Neutrophil (primary cell): ENCODE results near the gene FOXN3.

Source experiments
- H3K27ac ChIP-seq: fragments of 200-600 bp; sonication (generic); 2 replicates; pipeline ENCODE4 v1.5.1; 2016; ENCODE audit warnings: mild to moderate bottlenecking, moderate library complexity
- H3K27me3 ChIP-seq: fragments of 200-600 bp; sonication (generic); 2 replicates; pipeline ENCODE4 v1.6.0; 2016; ENCODE audit warnings: mild to moderate bottlenecking
- H3K36me3 ChIP-seq: fragments of 200-600 bp; sonication (generic); 2 replicates; pipeline ENCODE4 v1.5.1; 2017
- H3K4me1 ChIP-seq, 2 experiments: fragments of 200-600 bp in 1 of 2; sonication (generic) in 1 of 2; 1 replicate in 1 of 2; 2 replicates in 1 of 2; pipeline versions ENCODE4 v1.5.1 to v1.6.1; 2013 to 2016; ENCODE audit warnings: low read depth in 1 of 2, low read length in 1 of 2, mild to moderate bottlenecking in 1 of 2, moderate library complexity in 1 of 2; ENCODE audit not compliant: control insufficient read depth in 1 of 2, insufficient read depth in 1 of 2
- H3K4me3 ChIP-seq, 2 experiments: fragments of 200-600 bp in 1 of 2; sonication (generic) in 1 of 2; 1 replicate in 1 of 2; 2 replicates in 1 of 2; pipeline ENCODE4 v1.5.1; 2013 to 2016; ENCODE audit warnings: low read depth in 1 of 2, low read length in 1 of 2, mild to moderate bottlenecking in 1 of 2, moderate library complexity in 1 of 2
- H3K9me3 ChIP-seq: fragments of 200-600 bp; sonication (generic); 2 replicates; pipeline ENCODE4 v1.5.1; 2016
- TF ChIP-seq, protein P1 (sequence below): fragments of 200-600 bp; sonication (generic); IDR thresholded peaks from 2 replicates; pipeline ENCODE4 v1.5.1; 2016; ENCODE audit warnings: antibody characterized with exemption

The FOXN3 gene

GRCh38 chr14:89110110-89110509 lies 306.9 kb downstream of the FOXN3 start:
- Histone ChIP-seq H3K9me3 (no peaks in the 10 kb centered on the region), H3K27me3 (no peaks in the 10 kb centered on the region), H3K4me3 (no peak overlapping the region), H3K4me1 (no peaks in the 10 kb centered on the region), H3K36me3 (no peaks in the 10 kb centered on the region), H3K27ac (no peak overlapping the region)
- TF ChIP-seq, protein P1, sequence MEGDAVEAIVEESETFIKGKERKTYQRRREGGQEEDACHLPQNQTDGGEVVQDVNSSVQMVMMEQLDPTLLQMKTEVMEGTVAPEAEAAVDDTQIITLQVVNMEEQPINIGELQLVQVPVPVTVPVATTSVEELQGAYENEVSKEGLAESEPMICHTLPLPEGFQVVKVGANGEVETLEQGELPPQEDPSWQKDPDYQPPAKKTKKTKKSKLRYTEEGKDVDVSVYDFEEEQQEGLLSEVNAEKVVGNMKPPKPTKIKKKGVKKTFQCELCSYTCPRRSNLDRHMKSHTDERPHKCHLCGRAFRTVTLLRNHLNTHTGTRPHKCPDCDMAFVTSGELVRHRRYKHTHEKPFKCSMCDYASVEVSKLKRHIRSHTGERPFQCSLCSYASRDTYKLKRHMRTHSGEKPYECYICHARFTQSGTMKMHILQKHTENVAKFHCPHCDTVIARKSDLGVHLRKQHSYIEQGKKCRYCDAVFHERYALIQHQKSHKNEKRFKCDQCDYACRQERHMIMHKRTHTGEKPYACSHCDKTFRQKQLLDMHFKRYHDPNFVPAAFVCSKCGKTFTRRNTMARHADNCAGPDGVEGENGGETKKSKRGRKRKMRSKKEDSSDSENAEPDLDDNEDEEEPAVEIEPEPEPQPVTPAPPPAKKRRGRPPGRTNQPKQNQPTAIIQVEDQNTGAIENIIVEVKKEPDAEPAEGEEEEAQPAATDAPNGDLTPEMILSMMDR = no peak

DNA sequence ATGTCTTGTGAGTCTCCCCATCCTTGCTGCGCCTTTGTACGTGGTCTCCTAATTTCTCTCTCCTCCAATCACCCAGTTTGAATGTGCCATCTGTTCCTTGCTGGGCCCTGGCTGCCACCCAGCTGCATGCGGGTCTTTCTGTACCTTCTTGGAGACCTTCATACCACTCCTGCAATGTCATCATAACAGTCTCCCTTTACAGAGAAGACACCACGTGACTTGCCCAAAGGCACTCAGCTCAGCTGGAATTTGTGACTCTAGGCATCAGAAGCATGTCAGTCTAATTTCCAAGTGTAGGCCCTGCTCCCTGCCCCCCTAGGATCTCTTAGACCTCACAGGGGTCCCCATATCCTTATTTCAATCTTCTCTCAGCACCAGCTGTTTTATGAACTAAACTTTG lies 308.4 kb downstream of the FOXN3 start:
- no peak overlapping the region for H3K27ac ChIP-seq

GRCh38 chr14:89107626-89108025 lies 309.4 kb downstream of the FOXN3 start:
- Histone ChIP-seq H3K4me1 (no peaks in the 10 kb centered on the region), H3K9me3 (no peaks in the 10 kb centered on the region), H3K36me3 (no peaks in the 10 kb centered on the region), H3K27me3 (no peaks in the 10 kb centered on the region), H3K27ac (no peak overlapping the region), H3K4me3 (no peak overlapping the region)
- TF ChIP-seq, protein P1 = no peak

More for the DNA sequence above, 308.4 kb downstream of the FOXN3 start:
- Histone ChIP-seq H3K36me3 (no peaks in the 10 kb centered on the region), H3K4me3 (no peak overlapping the region), H3K9me3 (no peaks in the 10 kb centered on the region), H3K4me1 (no peaks in the 10 kb centered on the region), H3K27me3 (no peaks in the 10 kb centered on the region)
- TF ChIP-seq, protein P1 = no peak
